Measurements from ENCODE around the gene LMO1.

DNA sequence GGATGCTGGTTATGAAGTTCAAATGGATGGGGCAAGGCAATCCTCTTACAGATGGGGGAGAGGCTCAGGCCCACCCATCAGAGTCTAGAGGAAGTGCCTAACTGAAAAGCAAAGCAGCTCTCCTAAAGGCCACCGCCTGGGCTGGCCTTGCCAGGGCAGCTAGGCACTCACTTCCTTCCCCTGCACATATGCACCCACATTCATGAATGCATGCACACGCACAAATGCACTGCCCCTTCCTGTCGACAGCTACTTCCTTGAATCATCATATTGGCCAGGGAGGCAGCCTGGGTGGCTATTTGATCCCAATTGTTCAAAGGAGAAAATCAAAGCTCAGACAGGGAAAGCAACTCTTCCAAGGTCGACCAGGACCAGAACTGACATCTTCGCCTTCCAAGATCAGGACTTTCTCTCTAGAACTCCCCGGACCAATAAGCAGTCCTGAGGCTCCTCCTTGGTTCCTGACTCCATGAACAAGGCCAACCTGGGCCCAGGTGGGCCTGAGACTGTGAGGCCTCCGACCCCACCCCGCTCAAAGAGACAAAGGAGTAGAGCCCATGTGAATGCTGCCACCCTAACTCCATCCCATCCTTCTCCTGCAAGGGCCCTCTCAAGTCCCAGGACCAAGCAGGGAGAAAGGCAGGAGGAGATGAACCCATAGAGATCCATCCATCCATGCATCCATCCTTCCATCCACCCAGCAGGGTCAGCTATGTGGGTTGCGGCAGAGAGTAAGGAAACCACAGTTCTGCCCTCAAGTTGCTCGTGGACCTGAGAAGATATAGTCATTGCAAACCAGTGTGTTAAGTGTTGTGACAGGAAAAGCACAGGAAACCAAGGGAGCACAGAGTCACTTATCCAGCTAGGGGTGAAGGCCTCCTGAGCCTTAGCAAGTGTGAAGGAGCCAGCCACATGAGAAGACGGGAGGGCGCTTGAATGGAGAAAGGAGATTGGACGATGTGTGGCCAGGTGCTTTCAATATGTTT, 35.4 kb upstream of the LMO1 start:
- TF ChIP-seq EZH2 (IDR thresholded peaks at IDR 0.05; ENCODE audit: borderline replicate concordance) (no peak), EZH2phosphoT487 (IDR thresholded peaks at IDR 0.05; ENCODE audit: low read depth, severe bottlenecking, unreplicated experiment) (no peak)
- TF ChIP-seq, protein P1, sequence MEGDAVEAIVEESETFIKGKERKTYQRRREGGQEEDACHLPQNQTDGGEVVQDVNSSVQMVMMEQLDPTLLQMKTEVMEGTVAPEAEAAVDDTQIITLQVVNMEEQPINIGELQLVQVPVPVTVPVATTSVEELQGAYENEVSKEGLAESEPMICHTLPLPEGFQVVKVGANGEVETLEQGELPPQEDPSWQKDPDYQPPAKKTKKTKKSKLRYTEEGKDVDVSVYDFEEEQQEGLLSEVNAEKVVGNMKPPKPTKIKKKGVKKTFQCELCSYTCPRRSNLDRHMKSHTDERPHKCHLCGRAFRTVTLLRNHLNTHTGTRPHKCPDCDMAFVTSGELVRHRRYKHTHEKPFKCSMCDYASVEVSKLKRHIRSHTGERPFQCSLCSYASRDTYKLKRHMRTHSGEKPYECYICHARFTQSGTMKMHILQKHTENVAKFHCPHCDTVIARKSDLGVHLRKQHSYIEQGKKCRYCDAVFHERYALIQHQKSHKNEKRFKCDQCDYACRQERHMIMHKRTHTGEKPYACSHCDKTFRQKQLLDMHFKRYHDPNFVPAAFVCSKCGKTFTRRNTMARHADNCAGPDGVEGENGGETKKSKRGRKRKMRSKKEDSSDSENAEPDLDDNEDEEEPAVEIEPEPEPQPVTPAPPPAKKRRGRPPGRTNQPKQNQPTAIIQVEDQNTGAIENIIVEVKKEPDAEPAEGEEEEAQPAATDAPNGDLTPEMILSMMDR (IDR thresholded peaks at IDR 0.05; ENCODE audit: poor library complexity): no peak
